B cell (primary cell): ENCODE results near the gene MEIKIN.

Experiments
- EZH2 ChIP-seq: IDR thresholded peaks from 2 replicates; pipeline ENCODE4 v1.6.1; 2012; ENCODE audit warnings: borderline replicate concordance, low read depth, mild to moderate bottlenecking, moderate library complexity, low read length; ENCODE audit not compliant: insufficient read depth, poor library complexity, severe bottlenecking
- TF ChIP-seq, protein P1 (sequence below): fragments of 200-600 bp; IDR thresholded peaks from one replicate; pipeline ENCODE4 v1.8.0; 2022; ENCODE audit warnings: antibody characterized with exemption, mild to moderate bottlenecking

DNA sequence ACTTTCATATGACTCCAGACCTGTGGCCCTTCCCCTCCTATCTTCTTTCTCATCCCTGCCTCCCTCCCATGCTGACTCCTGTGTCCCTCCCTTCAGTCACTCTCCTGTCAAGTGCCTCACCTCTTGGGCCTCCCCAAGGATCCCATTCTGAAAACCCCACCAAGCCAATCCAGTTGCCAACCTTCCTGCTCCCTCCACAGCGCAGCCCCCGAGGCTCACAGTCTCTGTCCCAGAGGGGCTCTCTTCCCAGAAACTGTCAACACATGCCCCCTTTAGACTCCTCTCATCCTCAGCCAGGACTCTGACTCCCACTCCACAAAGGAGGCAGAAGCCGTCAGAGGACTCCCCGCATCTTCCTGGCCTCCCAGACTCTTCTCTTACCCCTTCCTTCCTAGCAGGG, 35.2 kb upstream of the MEIKIN start:
- TF ChIP-seq, protein P1, sequence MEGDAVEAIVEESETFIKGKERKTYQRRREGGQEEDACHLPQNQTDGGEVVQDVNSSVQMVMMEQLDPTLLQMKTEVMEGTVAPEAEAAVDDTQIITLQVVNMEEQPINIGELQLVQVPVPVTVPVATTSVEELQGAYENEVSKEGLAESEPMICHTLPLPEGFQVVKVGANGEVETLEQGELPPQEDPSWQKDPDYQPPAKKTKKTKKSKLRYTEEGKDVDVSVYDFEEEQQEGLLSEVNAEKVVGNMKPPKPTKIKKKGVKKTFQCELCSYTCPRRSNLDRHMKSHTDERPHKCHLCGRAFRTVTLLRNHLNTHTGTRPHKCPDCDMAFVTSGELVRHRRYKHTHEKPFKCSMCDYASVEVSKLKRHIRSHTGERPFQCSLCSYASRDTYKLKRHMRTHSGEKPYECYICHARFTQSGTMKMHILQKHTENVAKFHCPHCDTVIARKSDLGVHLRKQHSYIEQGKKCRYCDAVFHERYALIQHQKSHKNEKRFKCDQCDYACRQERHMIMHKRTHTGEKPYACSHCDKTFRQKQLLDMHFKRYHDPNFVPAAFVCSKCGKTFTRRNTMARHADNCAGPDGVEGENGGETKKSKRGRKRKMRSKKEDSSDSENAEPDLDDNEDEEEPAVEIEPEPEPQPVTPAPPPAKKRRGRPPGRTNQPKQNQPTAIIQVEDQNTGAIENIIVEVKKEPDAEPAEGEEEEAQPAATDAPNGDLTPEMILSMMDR = no peak
- TF ChIP-seq EZH2 = no peak
